Measurements from ENCODE around the gene TAOK1. TPM values are rescaled to one million over a fixed set of nuclear protein-coding genes. Genes with fewer than 3 reads are reported as not detected.
"Not testable (repeated sequence)": the region's sequence is repeated elsewhere in the genome, so short reads cannot be mapped to it uniquely, and the experiment has no call there.

Gene TAOK1
- total RNA-seq, 2 donors from 2014 or later, result 21.0 to 34.9 TPM

GRCh38 chr17:29345066-29345465 is 45.1 kb upstream of the TAOK1 start:
- Histone ChIP-seq H3K4me1 (no peaks in the 10 kb centered on the region), H3K27me3 (no peaks in the 10 kb centered on the region), H3K4me3 (no peak overlapping the region), H3K9me3 (no peaks in the 10 kb centered on the region), H3K27ac (no peak overlapping the region), H3K36me3 (replicated peaks in 1 of 2; ENCODE audit: insufficient read depth in 1 of 2, low read depth in 2 of 2) (no peaks in the 10 kb centered on the region)
- intact Hi-C loops (cut with DNase I), result no loop called here
- ATAC-seq (no peak), DNase-seq (no peak)
- WGBS, 2 donors, result 54 to 61% methylated on average over 3 of the region's 3 CpGs
- TF ChIP-seq CTCF (IDR thresholded peaks at IDR 0.05) (no peak), POLR2A (IDR thresholded peaks at IDR 0.05) (no peak)

DNA sequence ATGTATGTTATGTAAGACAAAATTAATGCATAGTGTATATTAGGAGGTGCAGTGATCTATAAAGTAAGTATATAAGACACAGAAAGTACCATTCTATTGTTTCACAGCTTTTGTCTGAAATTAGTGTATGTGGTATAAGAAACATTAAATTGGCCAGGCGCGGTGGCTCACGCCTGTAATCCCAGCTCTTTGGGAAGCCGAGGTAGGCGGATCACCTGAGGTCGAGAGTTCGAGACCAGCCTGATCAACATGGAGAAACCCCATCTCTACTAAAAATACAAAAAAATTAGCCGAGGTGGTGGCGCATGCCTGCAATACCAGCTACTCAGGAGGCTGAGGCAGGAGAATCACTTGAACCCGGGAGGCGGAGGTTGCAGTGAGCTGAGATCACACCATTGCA is 44.7 kb upstream of the TAOK1 start:
- 85 to 91% methylated on average over 11 of the region's 11 CpGs for WGBS, 2 donors
- intact Hi-C loops (cut with DNase I); ATAC-seq; DNase-seq; H3K9me3 ChIP-seq; H3K27ac ChIP-seq; H3K4me3 ChIP-seq; H3K4me1 ChIP-seq; H3K27me3 ChIP-seq; H3K36me3 ChIP-seq (replicated peaks in 1 of 2; ENCODE audit: insufficient read depth in 1 of 2, low read depth in 2 of 2): not testable (repeated sequence)

DNA sequence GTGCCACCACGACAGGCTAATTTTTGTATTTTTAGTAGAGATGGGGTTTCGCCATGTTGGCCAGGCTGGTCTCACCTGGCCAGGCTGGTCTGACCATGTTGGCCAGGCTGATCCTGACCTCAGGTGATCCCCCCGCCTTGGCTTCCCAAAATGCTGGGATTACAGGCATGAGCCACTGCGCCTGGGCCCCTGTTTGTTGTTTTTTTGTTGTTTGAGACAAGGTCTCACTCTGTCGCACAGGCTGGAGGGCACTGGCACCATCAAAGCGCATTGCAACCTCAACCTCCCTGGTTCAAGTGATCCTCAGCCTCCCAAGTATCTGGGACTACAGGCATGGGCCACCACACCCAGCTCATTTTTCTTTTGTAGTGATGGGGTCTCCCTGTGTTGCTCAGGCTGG is 43.7 kb upstream of the TAOK1 start:
- DNase-seq, result no peak
- Histone ChIP-seq H3K4me1 (no peaks in the 10 kb centered on the region), H3K27ac (no peak overlapping the region), H3K4me3 (no peak overlapping the region), H3K27me3 (no peaks in the 10 kb centered on the region), H3K9me3 (no peaks in the 10 kb centered on the region), H3K36me3 (replicated peaks in 1 of 2; ENCODE audit: insufficient read depth in 1 of 2, low read depth in 2 of 2) (no peaks in the 10 kb centered on the region)
- intact Hi-C loops (cut with DNase I), result no loop called here
- no peak for ATAC-seq
- TF ChIP-seq POLR2A (IDR thresholded peaks at IDR 0.05) (no peak), CTCF (IDR thresholded peaks at IDR 0.05) (no peak)
- WGBS, 2 donors, result 89 to 90% methylated on average over 3 to 6 of the region's 6 CpGs

GRCh38 chr17:29347831-29348629 is 42.1 kb upstream of the TAOK1 start:
- 83 to 89% methylated on average over 3 of the region's 3 CpGs for WGBS, 2 donors
- DNase-seq, result peak in 1 of 4 donors; percentile 3

DNA sequence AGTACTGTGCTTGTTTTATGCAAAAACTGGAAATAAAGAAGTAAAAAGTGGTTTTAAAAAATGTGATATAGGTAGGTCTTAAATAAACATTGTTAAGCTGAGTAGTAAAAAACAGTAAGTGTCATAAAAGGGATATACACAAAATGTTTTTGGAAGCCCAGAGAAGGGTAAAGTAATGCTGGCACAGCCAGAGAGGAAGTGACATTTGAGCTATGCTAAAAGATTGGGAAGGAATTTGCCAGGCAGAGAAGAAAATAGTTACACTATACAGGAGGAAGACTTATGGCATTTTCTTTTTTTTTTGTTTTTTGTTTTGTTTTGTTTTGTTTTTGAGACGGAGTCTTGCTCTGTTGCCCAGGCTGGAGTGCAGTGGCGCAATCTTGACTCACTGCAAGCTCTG is 40.8 kb upstream of the TAOK1 start:
- ATAC-seq, result no peak
- WGBS, 2 donors, result 79 to 89% methylated on average over 2 of the region's 2 CpGs
- Histone ChIP-seq H3K36me3 (replicated peaks in 1 of 2; ENCODE audit: insufficient read depth in 1 of 2, low read depth in 2 of 2) (no peaks in the 10 kb centered on the region), H3K4me3 (no peak overlapping the region), H3K9me3 (no peaks in the 10 kb centered on the region), H3K4me1 (no peaks in the 10 kb centered on the region), H3K27me3 (no peaks in the 10 kb centered on the region), H3K27ac (no peak overlapping the region)
- intact Hi-C loops (cut with DNase I), result no loop called here
- TF ChIP-seq POLR2A (IDR thresholded peaks at IDR 0.05) (no peak), CTCF (IDR thresholded peaks at IDR 0.05) (no peak)
- no peak for DNase-seq

More at GRCh38 chr17:29347831-29348629, 42.1 kb upstream of the TAOK1 start:
- Histone ChIP-seq H3K4me3 (no peak overlapping the region), H3K36me3 (replicated peaks in 1 of 2; ENCODE audit: insufficient read depth in 1 of 2, low read depth in 2 of 2) (no peaks in the 10 kb centered on the region), H3K27me3 (no peaks in the 10 kb centered on the region), H3K4me1 (no peaks in the 10 kb centered on the region), H3K27ac (no peak overlapping the region), H3K9me3 (no peaks in the 10 kb centered on the region)
- intact Hi-C loops (cut with DNase I), result no loop called here
- TF ChIP-seq POLR2A (IDR thresholded peaks at IDR 0.05) (no peak), CTCF (IDR thresholded peaks at IDR 0.05) (no peak)
- no peak for ATAC-seq
